KG1 (cell line): ENCODE data around the gene UGT1A8.
"Not testable (repeated sequence)": the region's sequence is repeated elsewhere in the genome, so short reads cannot be mapped to it uniquely, and the experiment has no call there.

Source experiments
- DNase-seq: peaks from one replicate; lab custom pipeline; 2025; lab: John Stamatoyannopoulos, UW

The UGT1A8 gene

DNA sequence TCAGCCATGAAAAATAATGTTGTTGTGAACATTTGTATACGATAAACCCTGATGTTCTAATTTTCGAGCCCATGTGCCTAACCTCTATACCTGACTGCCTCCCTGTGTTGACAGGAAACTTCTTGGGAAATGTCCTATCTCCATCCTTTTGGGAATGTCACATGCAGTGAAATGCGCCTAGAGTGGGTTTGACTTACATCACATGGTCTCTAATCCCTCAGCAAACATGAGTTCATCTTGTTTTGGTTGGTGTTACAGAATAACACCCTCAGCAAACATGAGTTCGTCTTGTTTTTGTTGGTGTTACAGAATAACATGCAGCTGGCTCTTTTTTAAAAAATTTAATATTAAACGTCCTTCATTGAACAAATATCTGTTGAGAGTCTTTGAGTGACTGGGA lies 70.9 kb downstream of the UGT1A8 start:
- DNase-seq: no peak

- no peak for DNase-seq
These were observed 71.6 kb downstream of the UGT1A8 start for GRCh38 chr2:233689031-233689430.

GRCh38 chr2:233689501-233689900 lies 72.1 kb downstream of the UGT1A8 start:
- DNase-seq: no peak

DNA sequence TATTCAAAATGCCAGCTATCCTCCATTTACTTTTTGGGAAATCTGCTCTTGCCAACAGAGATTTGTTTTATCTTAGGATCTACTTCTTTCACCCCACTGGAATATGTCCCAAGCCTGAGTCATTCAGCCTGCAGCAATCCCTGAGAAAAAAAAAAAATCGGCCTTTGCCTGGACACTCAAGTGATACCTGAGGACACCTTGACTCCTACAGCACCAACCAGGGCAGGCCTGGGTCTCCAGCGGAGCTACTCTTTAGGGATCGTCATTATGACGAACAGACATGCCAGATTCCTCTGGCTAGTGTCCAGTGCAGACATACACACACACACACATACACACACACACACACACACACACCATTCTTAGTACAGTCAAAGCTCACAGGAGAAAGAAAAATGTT lies 73.0 kb downstream of the UGT1A8 start:
- DNase-seq: no peak

- no peak for DNase-seq
These were observed 74.3 kb downstream of the UGT1A8 start for GRCh38 chr2:233691443-233692433.

DNA sequence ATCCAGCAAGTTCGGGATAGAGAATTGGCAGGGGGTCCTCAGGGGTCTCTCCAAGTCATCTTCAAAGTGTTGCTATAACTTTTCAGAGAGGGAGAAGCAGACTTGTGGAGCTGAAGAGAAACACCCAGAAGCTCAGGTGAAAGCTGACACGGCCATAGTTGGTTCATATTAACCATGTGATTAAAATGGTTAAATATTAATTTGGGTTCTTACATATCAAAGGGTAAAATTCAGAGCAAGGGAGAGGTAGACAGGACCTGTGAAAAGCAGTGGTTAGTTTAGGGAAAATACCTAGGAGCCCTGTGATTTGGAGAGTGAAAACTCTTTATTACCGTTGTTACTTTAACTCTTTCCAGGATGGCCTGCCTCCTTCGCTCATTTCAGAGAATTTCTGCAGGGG lies 75.2 kb downstream of the UGT1A8 start, which contains the start of gene UGT1A6:
UGT1A6 (plus strand) TSS at position 243 of the 400 bp plus-strand sequence; CDS start at position 358, 115 bp downstream.
- no peak for DNase-seq

DNA sequence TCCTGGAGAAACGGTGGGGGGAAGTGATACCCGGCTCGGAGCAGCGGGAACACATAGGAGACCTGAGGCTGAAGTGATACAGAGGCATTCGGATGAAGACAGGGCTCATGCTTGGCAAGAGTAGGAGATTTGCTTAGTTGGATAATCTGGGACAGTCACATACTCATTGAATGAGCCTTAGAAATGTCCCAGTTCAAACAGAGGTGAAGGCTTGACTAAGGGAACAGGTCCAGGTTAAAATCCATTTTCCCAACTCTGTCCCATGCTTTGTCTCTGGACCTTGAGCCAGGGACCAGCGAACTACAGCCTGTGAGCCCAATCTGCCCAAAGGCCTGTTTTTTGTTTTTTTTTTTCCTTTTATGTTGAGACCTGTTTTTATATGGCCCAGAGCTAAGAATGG lies 76.5 kb downstream of the UGT1A8 start:
- no peak for DNase-seq

GRCh38 chr2:233698740-233699139 lies 81.3 kb downstream of the UGT1A8 start:
- DNase-seq: no peak

DNA sequence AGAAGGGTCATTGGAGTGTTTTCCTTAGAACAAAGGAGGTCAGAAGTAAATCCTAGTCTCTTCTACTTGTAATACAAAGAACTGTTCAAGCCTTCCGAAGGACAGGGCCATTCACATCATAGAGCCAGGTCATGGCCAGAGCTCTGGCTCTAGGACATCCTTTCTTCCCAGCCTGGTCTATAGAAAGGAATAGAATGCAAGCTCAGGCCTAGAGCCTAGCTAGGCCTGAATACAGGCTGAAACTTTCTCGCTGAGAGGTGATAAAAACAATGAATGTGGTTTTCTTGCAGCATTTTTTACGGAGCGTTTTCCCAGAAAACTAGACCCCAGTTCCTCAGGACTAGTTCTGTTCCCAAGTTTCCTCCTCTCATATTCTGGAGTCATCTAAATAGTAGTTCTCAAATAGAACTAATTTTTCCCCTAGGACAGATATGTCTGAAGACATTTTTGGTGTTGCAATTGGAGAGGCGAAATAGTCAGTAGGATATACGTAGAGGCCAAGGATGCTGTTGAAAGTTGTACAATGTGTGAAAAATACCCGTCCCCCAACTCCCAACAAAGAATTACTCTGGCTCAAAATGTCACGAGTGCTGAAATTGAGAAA lies 82.1 kb downstream of the UGT1A8 start:
- no peak for DNase-seq

GRCh38 chr2:233700028-233700635 lies 82.7 kb downstream of the UGT1A8 start:
- no peak for DNase-seq

DNA sequence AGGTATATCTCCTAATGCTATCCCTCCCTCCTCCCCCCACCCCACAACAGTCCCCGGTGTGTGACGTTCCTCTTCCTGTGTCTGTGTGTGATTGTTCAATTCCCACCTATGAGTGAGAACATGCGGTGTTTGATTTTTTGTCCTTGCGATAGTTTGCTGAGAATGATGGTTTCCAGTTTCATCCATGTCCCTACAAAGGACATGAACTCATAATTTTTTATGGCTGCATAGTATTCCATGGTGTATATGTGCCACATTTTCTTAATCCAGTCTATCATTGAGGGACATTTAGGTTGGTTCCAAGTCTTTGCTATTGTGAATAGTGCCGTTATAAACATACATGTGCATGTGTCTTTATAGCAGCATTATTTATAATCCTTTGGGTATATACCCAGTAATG lies 83.4 kb downstream of the UGT1A8 start:
- not testable (repeated sequence) for DNase-seq

DNA sequence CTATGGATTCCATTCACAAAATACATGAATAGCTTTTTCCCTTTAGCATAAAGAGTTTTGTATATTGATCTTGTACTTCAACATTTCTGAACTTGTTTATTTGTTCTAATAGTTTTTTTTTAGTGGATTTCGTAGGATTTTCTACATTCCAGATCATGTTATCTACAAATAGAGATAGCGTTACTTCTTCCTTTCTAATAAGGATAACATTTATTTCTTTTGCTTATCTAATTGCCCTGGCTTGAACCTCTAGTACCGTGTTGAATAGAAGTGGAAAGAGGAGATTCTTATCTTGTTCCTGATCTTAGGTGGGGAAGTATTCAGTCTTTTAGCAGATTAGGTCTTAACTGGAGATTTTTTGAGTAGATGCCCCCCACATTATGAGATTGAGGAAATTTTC lies 84.8 kb downstream of the UGT1A8 start:
- no peak for DNase-seq

GRCh38 chr2:233705911-233706506 lies 88.6 kb downstream of the UGT1A8 start:
- no peak for DNase-seq

- no peak for DNase-seq
These were observed 89.3 kb downstream of the UGT1A8 start for GRCh38 chr2:233706720-233707119.

DNA sequence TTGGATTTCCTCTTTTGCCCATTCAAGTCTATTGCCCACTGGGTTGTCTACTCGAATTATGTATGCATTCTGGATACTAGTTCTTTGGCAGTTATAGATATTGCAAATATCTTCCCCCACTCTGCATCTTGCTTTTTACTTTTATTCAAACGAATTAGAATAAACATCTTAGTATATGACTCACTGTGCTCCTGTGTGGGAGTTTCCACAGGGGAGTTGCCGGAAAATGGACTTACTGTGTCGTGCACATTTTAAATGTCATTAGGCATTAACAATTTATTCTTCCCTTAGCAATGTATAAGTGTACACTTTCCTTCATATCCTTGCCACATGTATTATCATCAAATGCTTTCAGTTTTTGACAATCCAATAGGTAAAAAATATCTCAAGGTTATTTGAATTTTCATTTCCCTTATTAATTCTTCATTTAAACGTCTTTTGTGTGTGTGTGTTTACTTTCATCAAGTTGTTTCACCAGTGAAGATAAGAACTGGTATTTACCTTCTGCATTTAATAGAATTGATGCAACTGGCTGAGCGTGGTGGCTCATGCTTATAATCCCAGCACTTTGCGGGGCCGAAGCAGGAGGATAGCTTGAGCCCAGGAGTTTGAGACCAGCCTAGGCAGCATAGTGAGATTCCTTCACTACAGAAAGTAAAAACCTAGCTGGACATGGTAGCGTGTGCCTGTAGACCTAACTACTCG lies 90.7 kb downstream of the UGT1A8 start:
- DNase-seq: no peak

- DNase-seq: no peak
These were observed 91.5 kb downstream of the UGT1A8 start for GRCh38 chr2:233708942-233709341.

GRCh38 chr2:233711312-233712008 lies 94.0 kb downstream of the UGT1A8 start:
- peak; percentile 33 for DNase-seq

- no peak for DNase-seq
These were observed 95.3 kb downstream of the UGT1A8 start, which contains the start of gene UGT1A5 for GRCh38 chr2:233712611-233713261. Gene UGT1A5, plus strand, starts transcription at chr2:233712907. Its CDS starts 85 bp downstream, at chr2:233712992.

DNA sequence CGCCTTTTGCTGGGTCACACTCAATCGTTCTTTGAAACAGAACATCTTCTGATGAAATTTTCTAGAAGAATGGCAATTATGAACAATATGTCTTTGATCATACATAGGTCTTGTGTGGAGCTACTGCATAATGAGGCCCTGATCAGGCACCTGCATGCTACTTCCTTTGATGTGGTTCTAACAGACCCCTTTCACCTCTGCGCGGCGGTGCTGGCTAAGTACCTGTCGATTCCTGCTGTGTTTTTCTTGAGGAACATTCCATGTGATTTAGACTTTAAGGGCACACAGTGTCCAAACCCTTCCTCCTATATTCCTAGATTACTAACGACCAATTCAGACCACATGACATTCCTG lies 95.8 kb downstream of the UGT1A8 start:
- DNase-seq: no peak

DNA sequence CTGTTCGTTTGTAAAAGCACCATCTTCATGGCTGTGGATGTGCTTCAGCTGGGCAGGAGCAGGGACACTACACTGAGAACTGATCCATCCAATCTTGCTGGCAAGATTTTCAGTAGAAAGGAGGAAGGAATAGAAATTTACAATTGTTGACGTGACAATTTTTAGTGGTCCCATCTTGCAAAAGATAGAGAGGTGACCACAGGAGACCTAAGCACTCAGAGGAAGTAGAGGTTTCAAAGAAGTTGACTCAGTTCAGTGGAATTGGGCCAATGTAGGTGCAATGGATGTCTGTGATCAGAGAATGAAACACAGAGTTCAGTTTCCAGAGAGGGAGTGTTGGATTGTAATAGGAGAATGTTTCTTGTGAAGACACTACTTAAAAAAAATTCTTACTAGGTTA lies 96.7 kb downstream of the UGT1A8 start:
- DNase-seq: peak; percentile 6

GRCh38 chr2:233718552-233718951 lies 101.1 kb downstream of the UGT1A8 start, which contains the start of gene UGT1A4:
Gene UGT1A4, plus strand, starts transcription at chr2:233718736. Its CDS starts 85 bp downstream, at chr2:233718821.
- no peak for DNase-seq
